Adipocyte (in vitro differentiated cells): ENCODE data around the gene CACTIN.

Experiments
- DNase-seq: peaks from one replicate; pipeline ENCODE4 v3.0.0-alpha.2; 2015; ENCODE audit warnings: low read depth
- H3K27me3 ChIP-seq: replicated peaks from 2 replicates; pipeline ENCODE4 v1.7.0; 2013; ENCODE audit warnings: mild to moderate bottlenecking, low read length, moderate library complexity; ENCODE audit not compliant: control insufficient read depth, insufficient read depth
- H3K36me3 ChIP-seq: 2 replicates; pipeline ENCODE4 v1.7.0; 2013; ENCODE audit warnings: low read length, mild to moderate bottlenecking, moderate library complexity; ENCODE audit not compliant: control insufficient read depth, insufficient read depth, severe bottlenecking
- H3K4me1 ChIP-seq: 2 replicates; pipeline ENCODE4 v1.7.0; 2013; ENCODE audit warnings: mild to moderate bottlenecking, low read length, moderate library complexity; ENCODE audit not compliant: control insufficient read depth, insufficient read depth
- H3K4me3 ChIP-seq: 2 replicates; pipeline ENCODE4 v1.7.0; 2013; ENCODE audit warnings: mild to moderate bottlenecking, low read length, moderate library complexity
- H3K9ac ChIP-seq: 2 replicates; pipeline ENCODE4 v1.7.0; 2013; ENCODE audit warnings: mild to moderate bottlenecking, low read length, moderate library complexity
- H3K9me3 ChIP-seq: 2 replicates; pipeline ENCODE4 v1.7.0; 2013; ENCODE audit warnings: mild to moderate bottlenecking, low read length, moderate library complexity; ENCODE audit not compliant: control insufficient read depth

The CACTIN gene

DNA sequence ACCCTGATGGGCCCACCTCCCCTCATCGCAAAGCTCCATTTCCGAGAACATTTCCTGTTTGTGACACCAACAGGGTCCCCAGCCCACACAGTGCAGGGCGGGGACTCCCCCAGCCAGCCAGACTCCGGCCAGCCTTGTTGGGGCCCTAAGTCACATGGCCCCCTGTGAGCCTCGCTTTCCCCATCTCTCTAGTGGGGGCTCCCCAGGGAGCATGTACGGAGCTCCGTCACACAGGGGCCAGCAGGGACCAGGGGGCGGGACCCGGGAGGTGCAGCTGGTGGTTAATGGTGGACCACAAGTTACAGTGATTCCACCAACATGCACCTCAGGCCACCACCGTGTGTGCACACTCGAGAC, 21.6 kb downstream of the CACTIN start:
- Histone ChIP-seq H3K36me3 (no peaks in the 10 kb centered on the region), H3K4me3 (no peak overlapping the region), H3K27me3 (no peaks in the 10 kb centered on the region), H3K4me1 (peaks cover 9% of the 10 kb centered on the region), H3K9ac (no peak overlapping the region), H3K9me3 (no peaks in the 10 kb centered on the region)
- no peak for DNase-seq

DNA sequence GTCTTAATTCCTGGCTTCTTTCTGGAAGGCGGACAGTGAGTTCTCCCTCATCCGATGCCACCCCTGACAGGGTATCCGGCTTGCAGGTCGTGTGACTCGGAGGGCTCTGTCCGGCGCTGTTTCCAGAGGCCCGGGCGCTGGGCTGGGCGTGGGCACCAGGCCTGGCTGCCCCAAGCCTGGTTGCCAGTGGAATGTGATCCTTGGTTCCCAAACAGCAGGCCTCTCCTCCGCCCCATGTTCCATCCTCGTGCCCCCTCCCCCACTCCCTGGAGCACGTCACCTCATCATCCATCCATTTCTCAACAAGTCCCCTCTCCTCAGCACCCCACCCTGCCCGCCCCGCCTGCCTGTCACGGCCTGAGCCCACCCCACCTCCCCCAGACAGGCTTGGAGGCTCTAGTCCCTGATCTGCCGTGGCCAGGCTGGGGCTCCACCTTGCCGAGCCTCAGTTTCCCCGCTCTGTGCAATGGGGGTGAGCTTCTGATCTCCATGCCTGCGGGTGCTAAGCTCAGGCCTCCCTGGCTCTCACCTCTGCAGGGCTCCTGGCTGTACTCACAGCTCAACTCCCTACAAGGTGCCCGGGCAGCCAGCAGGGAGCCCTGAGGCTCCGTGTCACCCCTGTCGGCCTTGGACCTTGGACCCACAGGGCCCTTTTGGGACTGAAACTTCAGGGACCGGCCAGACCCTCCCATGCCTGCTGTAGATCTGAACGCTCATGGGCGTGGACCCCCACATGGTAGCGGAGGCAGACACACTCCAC, 22.2 kb downstream of the CACTIN start:
- no peaks in the 10 kb centered on the region for H3K36me3 ChIP-seq
- H3K9ac ChIP-seq = no peak overlapping the region
- no peaks in the 10 kb centered on the region for H3K27me3 ChIP-seq
- no peaks in the 10 kb centered on the region for H3K9me3 ChIP-seq
- H3K4me1 ChIP-seq = peaks cover 9% of the 10 kb centered on the region
- no peak overlapping the region for H3K4me3 ChIP-seq
- DNase-seq = no peak

DNA sequence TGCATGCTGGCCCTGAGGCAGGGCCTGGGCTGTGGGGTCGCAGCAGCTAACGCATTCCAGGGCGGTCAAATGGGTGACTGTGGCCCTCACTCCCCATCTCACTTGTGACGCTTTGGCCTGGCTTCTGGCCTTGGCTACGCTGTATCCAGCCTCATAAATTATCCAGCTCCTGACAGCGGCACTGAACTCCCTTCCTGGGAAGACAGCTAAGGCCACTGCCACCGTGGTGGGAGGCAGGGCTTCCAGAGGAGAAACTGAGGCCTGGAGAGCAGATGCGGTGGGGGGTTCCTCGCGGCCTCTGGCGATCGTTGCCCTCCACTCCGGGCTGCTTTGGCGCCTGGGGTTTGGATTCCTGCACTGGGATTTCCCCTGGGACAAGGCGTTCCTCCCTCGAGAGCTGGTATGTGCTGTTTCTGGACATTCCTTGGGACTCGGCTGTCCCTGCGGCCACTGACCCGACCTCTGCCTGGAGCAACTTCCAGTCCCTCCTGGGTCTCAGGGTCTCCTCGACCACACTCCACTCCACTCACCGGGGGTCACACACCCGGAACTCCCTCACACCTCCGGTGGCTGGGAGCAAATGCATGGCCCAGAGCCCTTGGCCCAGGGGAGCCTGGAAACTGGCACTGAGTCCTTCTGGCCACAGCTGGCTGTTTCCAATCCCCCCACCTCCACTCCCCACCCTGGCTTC, 23.3 kb downstream of the CACTIN start:
- Histone ChIP-seq H3K9ac (no peak overlapping the region), H3K4me1 (peaks cover 9% of the 10 kb centered on the region), H3K4me3 (no peak overlapping the region), H3K36me3 (no peaks in the 10 kb centered on the region), H3K9me3 (no peaks in the 10 kb centered on the region), H3K27me3 (no peaks in the 10 kb centered on the region)
- DNase-seq = no peak

DNA sequence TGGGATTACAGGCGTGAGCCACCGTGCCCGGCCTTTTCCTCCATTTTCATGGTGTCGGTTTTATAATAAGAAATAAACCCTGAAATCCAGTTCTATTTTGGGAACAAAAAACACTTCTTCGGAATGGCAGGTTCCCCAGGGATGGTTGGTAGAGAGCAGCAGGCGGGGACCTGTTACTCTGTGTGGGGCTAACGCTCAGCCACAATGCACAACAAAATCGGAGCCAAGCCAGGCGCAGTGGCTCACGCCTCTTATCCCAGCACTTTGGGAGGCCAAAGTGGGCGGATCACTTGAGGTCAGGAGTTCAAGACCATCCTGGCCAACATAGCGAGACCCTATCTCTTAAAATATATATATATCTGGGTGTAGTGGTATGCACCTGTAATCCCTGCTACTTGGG, 25.6 kb downstream of the CACTIN start:
- Histone ChIP-seq H3K27me3 (no peaks in the 10 kb centered on the region), H3K9ac (no peak overlapping the region), H3K36me3 (no peaks in the 10 kb centered on the region), H3K4me3 (no peak overlapping the region), H3K4me1 (no peaks in the 10 kb centered on the region), H3K9me3 (no peaks in the 10 kb centered on the region)
- DNase-seq = no peak

DNA sequence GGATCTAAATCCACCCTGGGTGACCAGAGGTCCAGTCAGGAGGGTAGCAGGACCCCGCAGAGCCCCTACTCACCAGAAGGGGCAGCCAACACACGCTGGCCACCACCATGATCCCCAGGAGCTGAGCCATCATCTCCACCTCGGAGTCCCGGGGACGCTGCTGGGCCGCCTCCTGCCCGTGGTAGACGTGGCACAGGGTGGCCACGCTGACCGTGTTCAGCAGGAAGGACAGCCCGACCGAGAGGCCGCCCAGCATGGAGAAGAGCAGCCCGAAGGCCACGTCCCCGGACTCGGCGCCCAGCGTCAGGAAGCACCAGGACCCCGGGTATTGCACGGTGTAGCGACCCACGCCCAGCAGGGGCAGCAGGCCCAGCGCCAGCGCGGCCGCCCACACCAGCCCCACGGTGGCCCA, 26.8 kb downstream of the CACTIN start:
- no peaks in the 10 kb centered on the region for H3K27me3 ChIP-seq
- H3K36me3 ChIP-seq = no peaks in the 10 kb centered on the region
- H3K9me3 ChIP-seq = no peaks in the 10 kb centered on the region
- no peak overlapping the region for H3K4me3 ChIP-seq
- no peak overlapping the region for H3K9ac ChIP-seq
- DNase-seq = no peak
- H3K4me1 ChIP-seq = no peaks in the 10 kb centered on the region

DNA sequence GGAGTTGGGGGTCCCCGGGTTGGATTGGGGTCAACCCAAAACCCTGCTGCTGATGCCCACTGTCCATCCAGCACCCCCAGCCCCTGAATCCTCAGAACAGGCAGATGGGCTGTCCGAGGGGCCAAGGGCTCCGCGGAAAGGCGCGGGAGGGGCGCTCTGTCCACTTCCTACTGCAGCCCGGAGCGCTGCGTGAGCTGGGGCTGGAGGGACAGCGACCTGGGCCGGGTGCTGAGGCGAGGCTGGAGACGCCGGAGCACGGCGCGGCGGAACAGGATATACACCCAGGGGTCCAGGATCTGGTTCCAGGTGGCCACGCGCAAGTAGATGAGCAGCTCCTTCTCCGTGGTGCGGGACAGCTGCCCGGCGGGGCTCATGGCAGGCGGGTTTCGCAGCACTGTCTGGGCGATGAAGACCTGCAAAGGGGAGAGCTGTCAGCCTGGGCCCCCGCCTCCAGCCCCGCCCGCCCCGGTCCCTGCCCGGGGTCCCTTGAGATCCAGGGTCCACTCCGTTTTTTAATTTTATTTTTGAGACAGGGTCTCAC, 31.0 kb downstream of the CACTIN start:
- Histone ChIP-seq H3K36me3 (no peaks in the 10 kb centered on the region), H3K4me1 (no peaks in the 10 kb centered on the region), H3K9ac (no peak overlapping the region), H3K9me3 (no peaks in the 10 kb centered on the region), H3K4me3 (no peak overlapping the region), H3K27me3 (peaks cover 8% of the 10 kb centered on the region)
- no peak for DNase-seq

DNA sequence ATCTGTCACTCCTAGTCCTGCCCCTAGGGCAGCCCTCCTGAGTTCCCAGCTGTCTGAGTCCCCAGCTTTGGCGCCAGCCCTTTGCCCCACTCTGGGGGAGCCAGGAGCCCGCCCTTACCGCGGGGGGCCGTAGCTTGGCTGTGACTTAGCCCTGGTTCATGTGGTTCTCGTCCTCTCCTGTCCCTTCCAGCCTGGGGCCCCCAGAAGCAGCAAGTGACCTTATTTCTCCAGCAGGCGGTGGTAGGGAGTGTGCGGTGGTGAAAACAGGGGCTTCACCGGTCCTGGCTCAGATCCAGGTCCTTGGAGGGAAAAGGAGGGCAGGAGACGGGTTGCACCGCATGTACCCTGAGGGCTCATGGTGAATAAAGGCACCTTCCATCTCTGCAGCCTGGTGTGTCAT, 33.4 kb downstream of the CACTIN start:
- Histone ChIP-seq H3K4me3 (no peak overlapping the region), H3K36me3 (no peaks in the 10 kb centered on the region), H3K4me1 (no peaks in the 10 kb centered on the region), H3K27me3 (peaks cover 8% of the 10 kb centered on the region), H3K9ac (no peak overlapping the region), H3K9me3 (no peaks in the 10 kb centered on the region)
- no peak for DNase-seq

DNA sequence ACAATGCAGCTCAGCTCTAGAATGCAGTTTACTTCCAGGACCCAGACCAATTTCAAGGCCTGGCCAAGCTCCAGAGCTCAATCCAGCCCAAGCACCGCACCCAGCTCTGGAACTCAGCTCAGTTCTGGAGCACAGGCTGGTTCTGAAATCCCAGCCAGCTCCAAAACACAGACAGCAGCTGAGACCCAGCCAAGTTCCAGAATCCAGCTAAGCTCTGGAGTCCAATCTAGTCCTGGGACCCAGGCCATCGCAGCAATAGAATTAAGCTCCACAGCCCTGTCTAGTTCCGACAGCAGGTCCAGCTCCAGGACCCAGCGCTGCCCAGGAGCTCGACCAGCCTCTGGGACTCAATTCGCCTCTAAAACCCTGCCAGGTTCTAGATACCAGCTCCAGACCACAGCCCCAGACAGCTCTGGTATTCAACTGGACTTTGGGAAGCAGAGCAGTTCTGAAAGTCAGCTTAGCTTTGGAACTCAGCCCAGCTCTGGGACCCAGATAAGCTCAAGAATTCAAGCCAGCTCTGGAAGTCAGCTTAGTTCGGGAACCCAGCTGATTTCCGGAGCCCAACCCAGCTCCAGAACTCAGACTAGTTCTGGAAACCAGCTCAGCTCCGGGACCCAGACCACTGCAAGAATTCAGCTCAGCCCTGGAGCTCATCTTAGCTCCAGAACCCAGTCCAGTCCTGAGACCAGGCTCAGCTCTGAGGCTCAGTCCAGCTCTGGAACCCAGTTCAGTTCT, 34.5 kb downstream of the CACTIN start:
- Histone ChIP-seq H3K4me1 (no peaks in the 10 kb centered on the region), H3K4me3 (no peak overlapping the region), H3K9ac (no peak overlapping the region), H3K36me3 (no peaks in the 10 kb centered on the region), H3K27me3 (peaks cover 8% of the 10 kb centered on the region), H3K9me3 (no peaks in the 10 kb centered on the region)
- DNase-seq = peak; percentile 24

DNA sequence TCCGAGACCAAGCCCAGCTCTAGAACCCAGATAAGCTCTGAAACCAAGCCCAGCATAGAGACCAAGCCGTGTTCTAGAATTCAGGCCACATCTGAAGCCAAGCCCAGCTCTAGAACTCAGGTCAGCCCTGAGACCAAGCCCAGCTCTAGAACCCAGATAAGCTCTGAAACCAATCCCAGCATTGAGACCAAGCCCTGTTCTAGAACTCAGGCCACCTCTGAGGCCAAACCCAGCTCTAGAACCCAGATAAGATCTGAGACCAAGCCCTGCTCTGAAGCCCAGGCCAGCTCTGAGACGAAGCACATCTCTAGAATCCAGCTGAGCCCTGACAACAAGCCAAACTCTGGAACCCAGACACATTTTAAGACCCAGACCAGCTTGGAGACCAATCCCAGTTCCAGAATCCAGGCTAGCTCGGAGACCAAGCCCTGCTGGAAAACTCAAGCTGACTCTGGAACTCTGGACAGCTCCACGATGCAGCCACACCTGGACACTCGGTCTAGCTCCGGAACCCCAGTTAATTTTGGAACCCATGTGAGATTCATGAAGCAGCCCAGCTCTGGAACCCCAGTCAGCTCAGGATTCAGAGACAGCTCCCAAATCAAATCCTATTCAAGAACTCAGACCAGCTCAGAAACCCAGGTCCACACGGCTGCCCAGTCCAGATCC, 35.5 kb downstream of the CACTIN start:
- no peaks in the 10 kb centered on the region for H3K9me3 ChIP-seq

DNA sequence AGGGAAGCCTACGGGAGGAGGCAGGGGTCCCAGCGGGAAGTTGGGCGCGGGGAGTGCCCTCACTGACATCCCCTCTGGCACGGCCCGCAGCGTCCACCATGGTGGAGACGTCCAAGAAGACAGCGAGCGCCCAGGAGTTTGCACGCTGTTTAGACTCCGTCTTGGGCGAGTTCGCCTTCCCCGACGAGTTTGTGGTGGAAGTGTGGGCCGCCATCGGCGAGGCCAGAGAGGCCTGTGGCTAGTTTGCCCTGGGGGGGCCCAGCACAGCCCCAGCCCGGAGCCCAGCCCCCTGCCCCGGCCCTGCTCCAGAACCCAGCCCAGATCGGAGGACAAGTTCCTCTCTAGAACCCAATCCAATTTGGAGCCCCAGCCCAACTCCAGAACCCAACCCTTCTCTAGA, 36.6 kb downstream of the CACTIN start:
- Histone ChIP-seq H3K9me3 (no peaks in the 10 kb centered on the region), H3K27me3 (peaks cover 18% of the 10 kb centered on the region), H3K4me3 (no peak overlapping the region), H3K9ac (no peak overlapping the region), H3K36me3 (no peaks in the 10 kb centered on the region), H3K4me1 (no peaks in the 10 kb centered on the region)
- DNase-seq = no peak

More for the DNA sequence above, 35.5 kb downstream of the CACTIN start:
- Histone ChIP-seq H3K4me1 (no peaks in the 10 kb centered on the region), H3K4me3 (no peak overlapping the region), H3K27me3 (peaks cover 12% of the 10 kb centered on the region), H3K9ac (no peak overlapping the region), H3K36me3 (no peaks in the 10 kb centered on the region)
- DNase-seq = no peak

DNA sequence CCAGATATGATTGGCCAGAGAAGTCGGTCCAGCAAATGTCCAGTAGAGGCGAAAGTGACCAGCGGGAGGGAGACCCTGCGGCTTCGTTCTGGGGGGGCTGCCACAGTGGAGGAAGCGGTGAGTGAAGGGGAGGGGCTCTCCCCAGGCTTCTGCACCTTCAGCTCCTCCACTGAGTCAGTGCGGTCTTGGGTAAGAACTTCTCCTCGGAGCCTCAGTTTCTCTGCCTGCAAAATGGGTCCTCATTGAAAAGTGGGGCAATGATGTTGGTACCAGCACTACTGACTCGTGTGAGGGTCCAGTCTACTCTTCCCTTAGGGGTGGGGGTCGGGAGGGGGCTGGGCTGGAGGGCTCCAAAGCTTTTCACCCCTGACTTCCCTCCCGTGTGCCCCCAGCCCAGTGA, 37.2 kb downstream of the CACTIN start:
- DNase-seq = no peak
- H3K4me3 ChIP-seq = no peak overlapping the region
- no peaks in the 10 kb centered on the region for H3K4me1 ChIP-seq
- peaks cover 18% of the 10 kb centered on the region for H3K27me3 ChIP-seq
- H3K9me3 ChIP-seq = no peaks in the 10 kb centered on the region
- H3K9ac ChIP-seq = no peak overlapping the region
- no peaks in the 10 kb centered on the region for H3K36me3 ChIP-seq
